Stimulated activated CD8-positive, alpha-beta memory T cell treated with anti-CD3 and anti-CD28 coated beads, Interleukin-12 subunit alpha, Interleukin-12 subunit beta, amount 100 ng/mL, for 24 hours (primary cell): ENCODE measurements around the gene SERPING1.
"Not testable (repeated sequence)": the region's sequence is repeated elsewhere in the genome, so short reads cannot be mapped to it uniquely, and the experiment has no call there.

Experiments
- DNase-seq: peaks from one replicate; pipeline ENCODE4 v3.0.0-alpha.2; 2020; ENCODE audit errors: extremely low read depth

Gene SERPING1

GRCh38 chr11:57652230-57652629 lies 54.7 kb downstream of the SERPING1 start:
- DNase-seq: not testable (repeated sequence)

GRCh38 chr11:57652662-57653061 lies 55.2 kb downstream of the SERPING1 start:
- no peak for DNase-seq

- DNase-seq: no peak
Observed at GRCh38 chr11:57653163-57653562, 55.7 kb downstream of the SERPING1 start.

GRCh38 chr11:57656885-57657193 lies 59.4 kb downstream of the SERPING1 start:
- DNase-seq: no peak

- peak; percentile 99 for DNase-seq
Observed at GRCh38 chr11:57657194-57658022, 59.9 kb downstream of the SERPING1 start, which contains the start of gene CLP1. Gene CLP1 (plus strand): TSS chr11:57657762. CDS start chr11:57659477, 1,715 bp downstream.

- no peak for DNase-seq
Observed at GRCh38 chr11:57658023-57658361, 60.5 kb downstream of the SERPING1 start.

- DNase-seq: no peak
Observed at GRCh38 chr11:57659669-57660068, 62.2 kb downstream of the SERPING1 start.

- no peak for DNase-seq
Observed at GRCh38 chr11:57662893-57663292, 65.4 kb downstream of the SERPING1 start.

GRCh38 chr11:57663975-57664374 lies 66.5 kb downstream of the SERPING1 start:
- no peak for DNase-seq
